Measurements from ENCODE around the gene HIVEP3. TPM values are rescaled to one million over a fixed set of nuclear protein-coding genes. Genes with fewer than 3 reads are reported as not detected.

HIVEP3 gene
- total RNA-seq, 2 donors from 2014 or later: 8.0 to 27.6 TPM

- Mint-ChIP-seq H3K4me1 (peaks cover 16% of the 10 kb centered on the region), H3K36me3 (ENCODE audit: low read depth) (no peaks in the 10 kb centered on the region), H3K27ac (no peak overlapping the region), H3K9me3 (peaks cover 5% of the 10 kb centered on the region), H3K27me3 (peaks cover 18% of the 10 kb centered on the region), H3K4me3 (no peak overlapping the region)
- no peak for ATAC-seq (replicated peaks)
Measured at GRCh38 chr1:41488040-41488951, 430.4 kb downstream of the HIVEP3 start.

- no peaks in the 10 kb centered on the region for H3K36me3 Mint-ChIP-seq (ENCODE audit: low read depth)
- peaks cover 18% of the 10 kb centered on the region for H3K27me3 Mint-ChIP-seq
- peak; percentile 85 for ATAC-seq (replicated peaks)
Measured at GRCh38 chr1:41487126-41488039, 431.3 kb downstream of the HIVEP3 start.

GRCh38 chr1:41486371-41487125 lies 432.2 kb downstream of the HIVEP3 start:
- Mint-ChIP-seq H3K27me3 (peaks cover 18% of the 10 kb centered on the region), H3K27ac (no peak overlapping the region), H3K36me3 (ENCODE audit: low read depth) (no peaks in the 10 kb centered on the region), H3K4me1 (peaks cover 16% of the 10 kb centered on the region), H3K4me3 (peak overlapping the region; percentile 24), H3K9me3 (peaks cover 5% of the 10 kb centered on the region)
- peak; percentile 63 for ATAC-seq (replicated peaks)

More at GRCh38 chr1:41487126-41488039, 431.3 kb downstream of the HIVEP3 start:
- peaks cover 5% of the 10 kb centered on the region for H3K9me3 Mint-ChIP-seq
- H3K4me1 Mint-ChIP-seq: peaks cover 16% of the 10 kb centered on the region
- no peak overlapping the region for H3K4me3 Mint-ChIP-seq
- no peak overlapping the region for H3K27ac Mint-ChIP-seq

- H3K27me3 Mint-ChIP-seq: peaks cover 18% of the 10 kb centered on the region
- no peak overlapping the region for H3K27ac Mint-ChIP-seq
Measured at GRCh38 chr1:41486053-41486370, 432.7 kb downstream of the HIVEP3 start.

GRCh38 chr1:41485605-41486004 lies 433.1 kb downstream of the HIVEP3 start:
- H3K27ac Mint-ChIP-seq: no peak overlapping the region
- H3K36me3 Mint-ChIP-seq (ENCODE audit: low read depth): no peaks in the 10 kb centered on the region
- no peak overlapping the region for H3K4me3 Mint-ChIP-seq
- no peak for ATAC-seq (replicated peaks)
- peaks cover 16% of the 10 kb centered on the region for H3K4me1 Mint-ChIP-seq
- H3K27me3 Mint-ChIP-seq: peaks cover 18% of the 10 kb centered on the region
- peaks cover 5% of the 10 kb centered on the region for H3K9me3 Mint-ChIP-seq

More at GRCh38 chr1:41486053-41486370, 432.7 kb downstream of the HIVEP3 start:
- Mint-ChIP-seq H3K4me3 (peak overlapping the region; percentile 24), H3K9me3 (peaks cover 5% of the 10 kb centered on the region), H3K4me1 (peaks cover 16% of the 10 kb centered on the region), H3K36me3 (ENCODE audit: low read depth) (no peaks in the 10 kb centered on the region)
- no peak for ATAC-seq (replicated peaks)

GRCh38 chr1:41484402-41485241 lies 434.1 kb downstream of the HIVEP3 start, which contains the start of gene EDN2:
TSS of gene EDN2 (minus strand) at chr1:41484683. CDS start at chr1:41484601, 82 bp downstream.
- Mint-ChIP-seq H3K4me1 (peaks cover 16% of the 10 kb centered on the region), H3K27ac (no peak within 1 kb of the TSS), H3K9me3 (peaks cover 4% of the 10 kb centered on the region), H3K36me3 (ENCODE audit: low read depth) (no peaks in the 10 kb centered on the region), H3K27me3 (peaks cover 14% of the 10 kb centered on the region), H3K4me3 (no peak within 1 kb of the TSS)
- no peak for ATAC-seq (replicated peaks)

GRCh38 chr1:41483960-41484401 lies 434.7 kb downstream of the HIVEP3 start:
- Mint-ChIP-seq H3K4me1 (peaks cover 11% of the 10 kb centered on the region), H3K36me3 (ENCODE audit: low read depth) (no peaks in the 10 kb centered on the region), H3K27ac (no peak overlapping the region), H3K4me3 (no peak overlapping the region), H3K9me3 (no peaks in the 10 kb centered on the region), H3K27me3 (peaks cover 8% of the 10 kb centered on the region)
- no peak for ATAC-seq (replicated peaks)

- Mint-ChIP-seq H3K4me3 (no peak overlapping the region), H3K4me1 (peaks cover 11% of the 10 kb centered on the region), H3K36me3 (ENCODE audit: low read depth) (no peaks in the 10 kb centered on the region), H3K9me3 (no peaks in the 10 kb centered on the region), H3K27ac (no peak overlapping the region), H3K27me3 (peaks cover 8% of the 10 kb centered on the region)
- ATAC-seq (replicated peaks): no peak
Measured at GRCh38 chr1:41483001-41483850, 435.5 kb downstream of the HIVEP3 start.

GRCh38 chr1:41482001-41482765 lies 436.5 kb downstream of the HIVEP3 start:
- H3K27ac Mint-ChIP-seq: peak overlapping the region; percentile 33
- no peaks in the 10 kb centered on the region for H3K36me3 Mint-ChIP-seq (ENCODE audit: low read depth)
- no peak overlapping the region for H3K4me3 Mint-ChIP-seq
- H3K9me3 Mint-ChIP-seq: no peaks in the 10 kb centered on the region
- no peak for ATAC-seq (replicated peaks)
- H3K27me3 Mint-ChIP-seq: peaks cover 8% of the 10 kb centered on the region
- peaks cover 13% of the 10 kb centered on the region for H3K4me1 Mint-ChIP-seq

- no peak overlapping the region for H3K4me3 Mint-ChIP-seq
- no peak overlapping the region for H3K27ac Mint-ChIP-seq
- ATAC-seq (replicated peaks): no peak
- no peaks in the 10 kb centered on the region for H3K9me3 Mint-ChIP-seq
- H3K4me1 Mint-ChIP-seq: peaks cover 7% of the 10 kb centered on the region
- H3K36me3 Mint-ChIP-seq (ENCODE audit: low read depth): no peaks in the 10 kb centered on the region
- peaks cover 4% of the 10 kb centered on the region for H3K27me3 Mint-ChIP-seq
Measured at GRCh38 chr1:41481109-41481775, 437.5 kb downstream of the HIVEP3 start.

GRCh38 chr1:41480204-41481108 lies 438.3 kb downstream of the HIVEP3 start:
- Mint-ChIP-seq H3K4me3 (no peak overlapping the region), H3K9me3 (no peaks in the 10 kb centered on the region), H3K27me3 (no peaks in the 10 kb centered on the region), H3K4me1 (peaks cover 4% of the 10 kb centered on the region), H3K36me3 (ENCODE audit: low read depth) (no peaks in the 10 kb centered on the region), H3K27ac (no peak overlapping the region)
- ATAC-seq (replicated peaks): no peak
